ENCODE measurements around the gene RAPGEF1.

The RAPGEF1 gene

GRCh38 chr9:131593936-131594665 is 145.8 kb downstream of the RAPGEF1 start:
- no peak overlapping the region for H2AFZ ChIP-seq (ENCODE audit: low read depth, low read length, severe bottlenecking)
- no peaks in the 10 kb centered on the region for H4K20me1 ChIP-seq (ENCODE audit: low read depth, low read length)
- H3K9ac ChIP-seq (ENCODE audit: low read length) = no peak overlapping the region
- TF ChIP-seq EZH2phosphoT487 (conservative IDR thresholded peaks at IDR 0.05; ENCODE audit: low read length) (no peak), CTCF (IDR thresholded peaks at IDR 0.05; ENCODE audit: insufficient read depth, low read length, poor library complexity, severe bottlenecking) (no peak)
- H3K9me2 ChIP-seq (replicated peaks; ENCODE audit: insufficient read depth, low read length) = no peaks in the 10 kb centered on the region
- no peaks in the 10 kb centered on the region for H3K79me2 ChIP-seq (ENCODE audit: insufficient read depth, low read length)
- H3K27ac ChIP-seq (ENCODE audit: low read depth, low read length) = no peak overlapping the region
- no peak overlapping the region for H3K4me3 ChIP-seq (ENCODE audit: insufficient read depth, low read length, poor library complexity, severe bottlenecking)
- H3K36me3 ChIP-seq (ENCODE audit: low read length) = no peaks in the 10 kb centered on the region
- H3F3A ChIP-seq (ENCODE audit: insufficient read depth) = no peaks in the 10 kb centered on the region
- H3K9me3 ChIP-seq (ENCODE audit: insufficient read depth, low read length) = no peaks in the 10 kb centered on the region
- H3K27me3 ChIP-seq (ENCODE audit: low read length) = no peaks in the 10 kb centered on the region
- no peak overlapping the region for H3K4me2 ChIP-seq (ENCODE audit: low read depth, low read length, poor library complexity, severe bottlenecking)

GRCh38 chr9:131593091-131593820 is 146.6 kb downstream of the RAPGEF1 start:
- Histone ChIP-seq H3K9me3 (ENCODE audit: insufficient read depth, low read length) (no peaks in the 10 kb centered on the region), H3K4me3 (ENCODE audit: insufficient read depth, low read length, poor library complexity, severe bottlenecking) (no peak overlapping the region), H3K9me2 (replicated peaks; ENCODE audit: insufficient read depth, low read length) (no peaks in the 10 kb centered on the region), H3K4me2 (ENCODE audit: low read depth, low read length, poor library complexity, severe bottlenecking) (no peak overlapping the region), H3K27ac (ENCODE audit: low read depth, low read length) (no peak overlapping the region), H3F3A (ENCODE audit: insufficient read depth) (no peaks in the 10 kb centered on the region), H3K9ac (ENCODE audit: low read length) (no peak overlapping the region), H3K27me3 (ENCODE audit: low read length) (no peaks in the 10 kb centered on the region), H3K79me2 (ENCODE audit: insufficient read depth, low read length) (no peaks in the 10 kb centered on the region), H2AFZ (ENCODE audit: low read depth, low read length, severe bottlenecking) (no peak overlapping the region), H3K36me3 (ENCODE audit: low read length) (no peaks in the 10 kb centered on the region), H4K20me1 (ENCODE audit: low read depth, low read length) (no peaks in the 10 kb centered on the region)
- TF ChIP-seq EZH2phosphoT487 (conservative IDR thresholded peaks at IDR 0.05; ENCODE audit: low read length) (no peak), CTCF (IDR thresholded peaks at IDR 0.05; ENCODE audit: insufficient read depth, low read length, poor library complexity, severe bottlenecking) (no peak)

- H2AFZ ChIP-seq (ENCODE audit: low read depth, low read length, severe bottlenecking) = no peak overlapping the region
- no peak overlapping the region for H3K4me2 ChIP-seq (ENCODE audit: low read depth, low read length, poor library complexity, severe bottlenecking)
- no peak overlapping the region for H3K9ac ChIP-seq (ENCODE audit: low read length)
- no peaks in the 10 kb centered on the region for H3F3A ChIP-seq (ENCODE audit: insufficient read depth)
- TF ChIP-seq CTCF (IDR thresholded peaks at IDR 0.05; ENCODE audit: insufficient read depth, low read length, poor library complexity, severe bottlenecking) (no peak), EZH2phosphoT487 (conservative IDR thresholded peaks at IDR 0.05; ENCODE audit: low read length) (no peak)
- no peaks in the 10 kb centered on the region for H3K27me3 ChIP-seq (ENCODE audit: low read length)
- no peaks in the 10 kb centered on the region for H4K20me1 ChIP-seq (ENCODE audit: low read depth, low read length)
- H3K27ac ChIP-seq (ENCODE audit: low read depth, low read length) = no peak overlapping the region
- H3K36me3 ChIP-seq (ENCODE audit: low read length) = no peaks in the 10 kb centered on the region
- H3K4me3 ChIP-seq (ENCODE audit: insufficient read depth, low read length, poor library complexity, severe bottlenecking) = no peak overlapping the region
- H3K9me2 ChIP-seq (replicated peaks; ENCODE audit: insufficient read depth, low read length) = no peaks in the 10 kb centered on the region
- H3K9me3 ChIP-seq (ENCODE audit: insufficient read depth, low read length) = no peaks in the 10 kb centered on the region
- H3K79me2 ChIP-seq (ENCODE audit: insufficient read depth, low read length) = no peaks in the 10 kb centered on the region
These were observed 148.0 kb downstream of the RAPGEF1 start for GRCh38 chr9:131591845-131592208.

All from SU-DHL-6 (cell line).